WI38 (cell line): Measurements from ENCODE around the gene KRTAP23-1.

Experiments used
- H3K4me3 ChIP-seq: 2 replicates; pipeline ENCODE4 v1.5.1; 2011; ENCODE audit warnings: low read depth, mild to moderate bottlenecking, control low read depth, low read length
- CTCF ChIP-seq: IDR thresholded peaks from 2 replicates; pipeline ENCODE4 v1.5.1; 2012; ENCODE audit warnings: low read depth, mild to moderate bottlenecking, control low read depth, low read length

The KRTAP23-1 gene, protein sequence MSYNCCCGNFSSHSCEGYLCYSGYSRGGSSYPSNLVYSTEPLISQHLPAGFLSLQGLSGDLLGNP

DNA sequence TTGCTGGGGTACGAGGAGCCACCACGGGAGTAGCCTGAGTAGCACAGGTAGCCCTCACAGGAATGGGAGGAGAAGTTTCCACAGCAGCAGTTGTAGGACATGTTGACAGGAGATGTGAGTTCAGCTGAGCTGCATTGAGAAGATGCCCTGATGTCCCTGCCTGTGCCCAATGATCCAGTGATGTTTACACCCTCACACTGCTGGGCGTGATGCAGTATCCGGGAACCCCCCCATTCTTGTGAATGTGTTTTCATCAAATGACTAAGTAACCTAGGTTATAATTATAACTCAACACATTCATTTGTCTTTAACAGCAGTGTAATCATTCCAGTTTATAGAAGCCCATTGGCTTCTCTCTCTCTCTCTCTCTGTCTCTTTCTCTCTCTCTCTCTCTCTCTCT is at the start of gene KRTAP23-1:
Gene KRTAP23-1 (minus strand): TSS at position 101 of the 400 bp plus-strand sequence. CDS start 0 bp downstream, at position 101.
- no peak for TF ChIP-seq CTCF
- no peak within 1 kb of the TSS for H3K4me3 ChIP-seq

GRCh38 chr21:30395731-30396130 is 47.3 kb upstream of the KRTAP23-1 start, which contains the start of gene KRTAP13-1:
Gene KRTAP13-1, plus strand, starts transcription at chr21:30396031. Its CDS starts 56 bp downstream, at chr21:30396087.
- no peak for TF ChIP-seq CTCF

GRCh38 chr21:30391492-30392025 is 43.2 kb upstream of the KRTAP23-1 start:
- no peak for TF ChIP-seq CTCF
- H3K4me3 ChIP-seq: no peak overlapping the region

More at GRCh38 chr21:30395731-30396130, 47.3 kb upstream of the KRTAP23-1 start, which contains the start of gene KRTAP13-1:
- no peak within 1 kb of the TSS for H3K4me3 ChIP-seq

DNA sequence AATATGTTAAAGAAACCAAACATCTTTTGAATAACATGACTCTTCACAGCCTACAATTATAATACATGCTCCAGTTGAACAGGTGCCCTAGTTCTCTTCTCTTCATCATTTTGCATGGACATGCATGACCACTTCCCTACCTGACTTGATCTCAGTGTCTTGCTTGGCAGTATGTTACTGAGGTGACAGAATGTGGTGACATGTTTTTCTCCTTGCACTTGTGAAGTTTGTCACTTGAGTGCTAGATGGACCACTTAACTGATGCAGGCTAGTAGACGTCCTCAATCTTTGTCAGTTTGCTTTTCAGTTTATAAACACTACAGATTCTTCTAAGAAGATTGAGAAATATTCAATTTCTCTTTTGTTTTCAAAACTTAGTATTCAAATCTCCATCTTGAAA is 33.8 kb upstream of the KRTAP23-1 start:
- H3K4me3 ChIP-seq: no peak overlapping the region
- TF ChIP-seq CTCF: no peak

DNA sequence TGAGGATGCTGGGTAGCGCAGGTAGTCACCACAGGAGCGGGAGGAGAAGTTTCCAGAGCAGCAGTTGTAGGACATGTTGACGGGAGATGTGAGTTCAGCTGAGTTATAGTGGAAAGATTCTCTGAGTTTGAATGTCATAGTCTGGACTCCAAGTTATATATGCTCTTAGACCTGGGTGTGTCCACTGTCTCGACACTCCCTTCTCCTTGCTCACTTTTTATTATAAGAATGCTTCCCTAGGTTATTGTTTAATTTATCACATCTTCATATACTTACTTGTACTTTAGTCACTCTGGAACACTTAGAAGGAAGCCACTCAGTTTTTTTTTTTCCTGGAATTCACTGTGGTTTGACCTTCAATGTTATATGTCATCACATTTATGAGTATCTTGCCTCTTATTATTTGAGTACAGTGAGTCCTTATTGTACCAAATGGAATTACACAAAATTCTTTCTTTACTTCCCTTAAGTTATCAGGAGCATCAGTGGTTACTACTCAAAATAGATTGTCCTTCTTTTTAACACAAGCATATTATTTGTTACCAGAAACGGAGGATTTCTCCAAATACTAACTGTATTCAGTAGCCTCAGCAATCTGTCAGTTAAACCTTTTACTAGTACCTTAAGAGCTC is 23.8 kb upstream of the KRTAP23-1 start, which contains the start of gene KRTAP13-2:
Gene KRTAP13-2 (minus strand): TSS at position 133 of the 632 bp plus-strand sequence. CDS start 58 bp downstream, at position 75.
- TF ChIP-seq CTCF: no peak
- no peak within 1 kb of the TSS for H3K4me3 ChIP-seq

DNA sequence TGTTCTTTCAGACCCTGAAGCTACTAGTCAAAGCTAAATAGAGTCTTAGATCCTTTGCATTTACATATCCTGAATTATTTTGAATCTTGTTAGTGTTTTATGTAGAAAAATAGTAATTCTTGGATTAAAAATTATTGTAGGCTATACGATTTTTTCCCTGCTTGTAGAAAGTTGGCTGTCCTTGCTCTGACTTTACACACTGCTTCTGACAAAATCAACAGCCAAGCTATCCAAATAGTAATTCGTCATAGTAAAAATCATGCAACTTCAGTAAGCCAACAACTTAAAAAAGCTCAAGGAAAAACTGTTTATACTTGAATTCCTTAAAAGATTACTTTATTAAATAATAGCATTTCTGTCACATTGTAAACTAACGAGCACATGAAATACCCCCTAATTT is 7.5 kb upstream of the KRTAP23-1 start:
- no peak for TF ChIP-seq CTCF
- H3K4me3 ChIP-seq: no peak overlapping the region

GRCh38 chr21:30354308-30355005 is 6.1 kb upstream of the KRTAP23-1 start:
- no peak overlapping the region for H3K4me3 ChIP-seq
- TF ChIP-seq CTCF: no peak
